ENCODE results near the gene CCDC40. TPM values are rescaled to one million over a fixed set of nuclear protein-coding genes. Genes with fewer than 3 reads are reported as not detected.

The CCDC40 gene
- total and polyA plus RNA-seq, 9 of the 15 experiments (the other 6 are each of a cell fraction or from before 2014, with no cell fraction given) = 0.07 to 0.33 TPM; not detected in 7

DNA sequence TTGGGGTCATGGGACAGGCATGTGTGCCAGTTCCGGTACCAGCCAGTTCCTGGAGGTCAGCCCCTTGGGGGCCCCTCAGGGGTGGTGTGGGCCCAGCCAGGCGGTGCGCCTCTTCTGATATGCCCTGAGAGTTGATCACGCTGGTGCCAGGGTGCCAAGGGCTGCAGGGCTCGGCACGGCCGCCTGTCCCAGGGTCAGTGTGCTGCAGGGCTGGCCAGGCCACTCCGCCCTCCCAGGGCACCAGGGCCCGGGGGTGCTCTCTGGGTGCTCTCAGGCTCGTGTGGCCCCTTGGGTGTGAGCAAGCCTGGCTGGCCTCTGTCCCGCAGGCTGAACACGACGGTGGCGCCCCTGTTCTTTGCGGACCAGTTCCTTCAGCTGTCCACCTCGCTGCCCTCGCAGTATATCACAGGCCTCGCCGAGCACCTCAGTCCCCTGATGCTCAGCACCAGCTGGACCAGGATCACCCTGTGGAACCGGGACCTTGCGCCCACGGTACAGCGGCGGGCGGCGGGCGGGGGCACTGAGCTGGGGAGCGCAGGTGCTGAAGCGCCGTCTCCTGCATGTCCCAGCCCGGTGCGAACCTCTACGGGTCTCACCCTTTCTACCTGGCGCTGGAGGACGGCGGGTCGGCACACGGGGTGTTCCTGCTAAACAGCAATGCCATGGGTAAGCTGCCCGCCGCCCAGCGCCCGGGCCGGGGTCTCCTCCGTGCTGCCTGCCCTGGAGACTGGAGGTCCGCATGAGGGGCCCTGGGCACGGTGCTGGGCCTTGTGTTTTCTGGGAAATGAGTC lies 71.0 kb downstream of the CCDC40 start:
- whole genome bisulfite sequencing (ENCODE audit: insufficient coverage, low coverage, missing lambda C conversion rate) = 23% methylated on average over 35 of the region's 46 CpGs
- ATAC-seq (no peak), DNase-seq (ENCODE audit: extremely low read depth in 1 of 4, low spot score in 3 of 4) (no peak), FAIRE-seq (no peak)
- peak overlapping the region in 1 of 2 experiments; percentile 17; a peak in 1 of 4 replicates for H3K9ac ChIP-seq (ENCODE audit: insufficient read depth in 1 of 2, low read depth in 2 of 2, low read length in 2 of 2)
- H3K4me3 ChIP-seq = no peak overlapping the region
- peaks cover 4 to 59% of the 10 kb centered on the region in 2 experiments; a peak in 4 of 5 replicates for H3K4me1 ChIP-seq (replicated peaks in 1 of 2; ENCODE audit: control insufficient read depth in 2 of 2, insufficient read depth in 2 of 2, low read length in 2 of 2)
- no peak overlapping the region for H3K27ac ChIP-seq (ENCODE audit: extremely low read depth, low read depth, low read length)
- H3K27me3 ChIP-seq (ENCODE audit: control insufficient read depth in 2 of 2, insufficient read depth in 2 of 2, low read length in 2 of 2) = peaks cover 39 to 70% of the 10 kb centered on the region in 2 experiments
- no peak overlapping the region for H3K4me2 ChIP-seq (ENCODE audit: insufficient read depth, low read length)
- no TSS peak for BruUV-seq (replicated peaks)
- no peak overlapping the region for H2AFZ ChIP-seq (ENCODE audit: low read depth, low read length)
- no peak for TF ChIP-seq MIER1 (IDR thresholded peaks at IDR 0.05; ENCODE audit: low read depth)
- no peak for TF ChIP-seq RBM14 (IDR thresholded peaks at IDR 0.05; ENCODE audit: borderline replicate concordance, insufficient read depth, low read depth, low read length)
- no peak for TF ChIP-seq ZNF224 (CRISPR knock-in tag; IDR thresholded peaks at IDR 0.05)
- no peak for TF ChIP-seq ZNF561 (CRISPR knock-in tag; conservative IDR thresholded peaks at IDR 0.05)
- no peak for TF ChIP-seq ZNF212 (CRISPR knock-in tag; IDR thresholded peaks at IDR 0.05)
- no peak for TF ChIP-seq BRCA1 (IDR thresholded peaks at IDR 0.05)
- no peak for TF ChIP-seq BRCA1 (CRISPR knock-in tag; IDR thresholded peaks at IDR 0.05)
- no peak for TF ChIP-seq TCF3 (CRISPR knock-in tag; IDR thresholded peaks at IDR 0.05)
- TF ChIP-seq LCOR (CRISPR knock-in tag; IDR thresholded peaks at IDR 0.05) = no peak
- no peak for TF ChIP-seq KLF16 (IDR thresholded peaks at IDR 0.05)
- TF ChIP-seq, protein P1, sequence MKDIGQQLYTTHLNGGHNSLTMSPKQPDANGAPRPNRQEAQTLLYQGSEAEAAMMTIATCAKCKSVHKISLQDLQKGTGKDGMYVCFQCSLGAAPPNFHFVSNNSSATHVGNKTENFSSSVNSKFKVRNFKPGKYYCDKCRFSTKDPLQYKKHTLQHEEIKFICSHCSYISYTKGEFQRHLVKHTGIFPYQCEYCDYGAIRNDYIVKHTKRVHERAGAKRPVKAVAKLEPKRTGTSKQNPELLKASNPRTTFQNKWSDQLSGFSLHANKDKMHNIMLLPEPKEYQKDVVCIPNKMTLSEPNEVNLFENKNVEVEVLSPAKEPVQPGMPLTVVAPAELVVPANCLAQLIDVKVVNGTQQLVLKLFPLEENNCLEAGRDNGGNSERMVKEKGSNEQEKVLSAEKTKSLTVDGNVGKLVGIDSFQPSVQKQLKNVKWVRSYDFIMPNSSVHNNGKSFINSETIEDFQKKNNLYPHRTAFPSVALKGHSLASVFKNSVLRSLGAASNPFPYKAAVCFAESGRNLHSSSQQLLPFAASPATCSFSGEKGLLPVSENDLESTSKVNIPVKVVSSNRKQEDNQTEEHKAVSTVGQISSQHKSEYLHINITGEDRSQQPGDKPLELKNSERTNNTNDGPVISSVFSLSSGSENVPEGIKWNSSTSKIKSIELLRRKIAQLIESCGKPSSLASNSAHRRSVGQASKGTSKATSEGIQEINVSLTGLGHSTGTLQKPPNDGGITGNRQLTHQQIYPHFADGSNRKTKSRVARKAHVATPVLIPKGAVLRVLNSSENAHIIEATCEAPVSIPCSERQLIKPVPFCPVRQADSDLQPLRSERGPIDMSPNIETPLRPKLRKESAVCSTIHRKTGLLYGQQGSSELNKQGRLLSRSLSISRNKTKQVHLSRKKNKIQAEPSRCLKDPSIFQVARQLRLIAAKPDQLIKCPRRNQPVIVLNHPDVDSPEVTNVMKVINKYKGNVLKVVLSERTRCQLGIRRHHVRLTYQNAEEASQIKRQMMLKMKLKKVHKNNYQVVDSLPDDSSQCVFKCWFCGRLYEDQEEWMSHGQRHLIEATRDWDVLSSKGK (CRISPR knock-in tag; IDR thresholded peaks at IDR 0.05) = no peak
- TF ChIP-seq KLF10 (CRISPR knock-in tag; IDR thresholded peaks at IDR 0.05) = no peak
- no peaks in the 10 kb centered on the region for H3K36me3 ChIP-seq (ENCODE audit: control insufficient read depth, insufficient read depth, low read length)
- no peaks in the 10 kb centered on the region for H3K9me1 ChIP-seq (ENCODE audit: control insufficient read depth, insufficient read depth, low read length)
- no peaks in the 10 kb centered on the region for H3K9me3 ChIP-seq (replicated peaks; ENCODE audit: control insufficient read depth, insufficient read depth, low read depth, low read length)
- intact Hi-C loops (cut with micrococcal nuclease) = loop anchor here (10.0 kb wide), 1 partner anchor 77 kb away; no protein-coding TSS in a partner anchor
- peaks cover 4% of the 10 kb centered on the region; the same call in 1 of the 2 replicates for H4K20me1 ChIP-seq (replicated peaks; ENCODE audit: control insufficient read depth, insufficient read depth, low read length)
- no peaks in the 10 kb centered on the region for H3K79me2 ChIP-seq (ENCODE audit: control insufficient read depth, insufficient read depth, low read length)
- POLR2A ChIA-PET = interaction anchor here (1.1 kb wide), 1 partner anchor 8 kb away, joined by 4 read pairs; no protein-coding TSS in a partner anchor
- in situ Hi-C loops (cut with MboI) = no loop called here
- CTCF ChIA-PET (ENCODE audit: low intra/inter-chr PET ratio) = no interaction called here

All from K562 (cell line).